Measurements from ENCODE around the gene ELAPOR1. TPM values are rescaled to one million over a fixed set of nuclear protein-coding genes. Genes with fewer than 3 reads are reported as not detected.
A peak's percentile ranks its signal among the peaks of the same experiment; 100 is the strongest.

ELAPOR1 gene
- total RNA-seq, 1 donor from 2014 or later, result 0.70 TPM

DNA sequence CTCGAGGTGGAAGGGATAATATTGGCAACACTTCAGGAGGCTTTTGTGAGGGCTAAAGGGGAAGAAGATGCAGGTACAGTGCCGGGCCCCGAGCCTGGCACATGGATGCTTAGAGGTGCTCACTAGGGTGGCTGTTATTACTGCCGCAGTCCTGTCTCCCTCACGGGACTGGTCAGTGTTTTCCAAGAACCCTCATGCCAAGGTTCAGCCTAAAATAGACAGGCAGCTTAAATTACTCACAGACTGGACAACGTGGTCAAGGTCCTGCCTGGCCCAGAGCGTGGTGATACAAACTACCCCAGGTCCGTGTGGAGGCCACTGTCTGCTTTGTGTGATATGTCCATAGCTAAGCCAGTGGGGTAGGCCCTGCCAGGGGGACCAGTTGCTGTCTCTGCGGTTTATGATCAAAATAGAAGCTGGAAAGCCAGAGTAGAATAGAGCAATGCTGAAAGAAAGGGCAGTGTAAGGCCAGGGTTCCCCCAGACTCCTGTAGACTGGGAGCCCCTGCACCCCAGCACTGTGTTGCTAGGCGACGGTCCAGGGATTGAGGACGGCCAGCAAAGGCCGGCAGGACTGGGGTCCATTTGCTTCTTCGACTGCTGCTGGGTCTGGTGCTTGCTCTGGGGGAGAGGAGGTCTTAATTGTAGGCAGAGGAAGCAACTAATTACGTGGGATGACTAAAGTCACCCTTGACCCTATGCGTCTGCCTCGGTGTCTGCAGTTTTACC is 36.1 kb downstream of the ELAPOR1 start:
- TF ChIP-seq, protein P1, sequence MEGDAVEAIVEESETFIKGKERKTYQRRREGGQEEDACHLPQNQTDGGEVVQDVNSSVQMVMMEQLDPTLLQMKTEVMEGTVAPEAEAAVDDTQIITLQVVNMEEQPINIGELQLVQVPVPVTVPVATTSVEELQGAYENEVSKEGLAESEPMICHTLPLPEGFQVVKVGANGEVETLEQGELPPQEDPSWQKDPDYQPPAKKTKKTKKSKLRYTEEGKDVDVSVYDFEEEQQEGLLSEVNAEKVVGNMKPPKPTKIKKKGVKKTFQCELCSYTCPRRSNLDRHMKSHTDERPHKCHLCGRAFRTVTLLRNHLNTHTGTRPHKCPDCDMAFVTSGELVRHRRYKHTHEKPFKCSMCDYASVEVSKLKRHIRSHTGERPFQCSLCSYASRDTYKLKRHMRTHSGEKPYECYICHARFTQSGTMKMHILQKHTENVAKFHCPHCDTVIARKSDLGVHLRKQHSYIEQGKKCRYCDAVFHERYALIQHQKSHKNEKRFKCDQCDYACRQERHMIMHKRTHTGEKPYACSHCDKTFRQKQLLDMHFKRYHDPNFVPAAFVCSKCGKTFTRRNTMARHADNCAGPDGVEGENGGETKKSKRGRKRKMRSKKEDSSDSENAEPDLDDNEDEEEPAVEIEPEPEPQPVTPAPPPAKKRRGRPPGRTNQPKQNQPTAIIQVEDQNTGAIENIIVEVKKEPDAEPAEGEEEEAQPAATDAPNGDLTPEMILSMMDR (conservative IDR thresholded peaks at IDR 0.05), result no peak
- peak overlapping the region; percentile 69 for H3K27ac Mint-ChIP-seq (ENCODE audit: unreplicated experiment)
- no peak for DNase-seq (ENCODE audit: low read depth, low spot score)
- H3K4me1 Mint-ChIP-seq, result peaks cover 30% of the 10 kb centered on the region
- no peak overlapping the region for H3K4me3 Mint-ChIP-seq
- H3K9me3 Mint-ChIP-seq, result no peaks in the 10 kb centered on the region
- H3K27me3 Mint-ChIP-seq (ENCODE audit: low read depth), result no peaks in the 10 kb centered on the region
- no peaks in the 10 kb centered on the region for H3K36me3 Mint-ChIP-seq (ENCODE audit: low read depth)

DNA sequence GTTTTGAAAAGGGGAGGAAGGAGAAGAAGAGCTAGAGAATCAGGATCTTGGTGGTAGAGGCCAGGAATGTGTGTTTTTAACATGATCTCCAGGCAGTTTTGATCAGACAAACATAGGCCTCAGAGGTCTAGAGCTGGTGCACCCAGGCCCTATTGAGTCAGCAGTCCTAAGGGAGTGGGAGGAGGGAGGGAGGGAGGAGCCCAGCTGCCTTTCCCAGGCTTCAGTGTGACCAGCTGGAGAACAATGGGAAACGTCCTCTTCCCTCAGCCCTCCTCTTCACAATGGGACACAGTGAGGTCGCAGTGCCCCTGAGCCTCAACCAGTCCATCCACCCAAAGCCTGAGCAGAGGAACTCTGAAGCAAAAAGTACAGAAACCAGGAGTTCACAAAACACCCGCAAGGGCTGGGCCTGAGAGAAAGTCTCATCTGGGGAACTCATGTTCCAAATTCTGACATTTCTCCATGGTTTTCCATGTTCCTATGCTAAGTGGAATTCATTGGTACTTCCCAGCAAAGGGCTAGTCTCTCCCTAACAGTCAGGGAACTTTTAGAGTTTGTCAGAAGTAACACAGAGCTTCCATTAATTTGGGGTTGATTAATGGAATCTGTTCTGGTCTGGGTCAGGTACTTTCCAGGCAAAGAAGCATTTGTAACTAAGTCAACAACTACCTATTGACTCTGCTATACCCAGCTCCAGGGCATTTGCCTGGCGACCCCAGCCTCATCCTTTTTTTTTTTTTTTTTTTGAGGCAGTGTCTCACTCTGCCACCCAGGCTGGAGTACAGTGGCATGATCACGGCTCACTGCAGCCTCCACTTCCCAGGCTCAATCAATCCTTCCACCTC is 37.5 kb downstream of the ELAPOR1 start:
- Mint-ChIP-seq H3K36me3 (ENCODE audit: low read depth) (no peaks in the 10 kb centered on the region), H3K9me3 (no peaks in the 10 kb centered on the region), H3K4me1 (peaks cover 31% of the 10 kb centered on the region), H3K4me3 (no peak overlapping the region), H3K27ac (ENCODE audit: unreplicated experiment) (peak overlapping the region; percentile 62), H3K27me3 (ENCODE audit: low read depth) (no peaks in the 10 kb centered on the region)
- DNase-seq (ENCODE audit: low read depth, low spot score), result peak; percentile 16
- TF ChIP-seq, protein P1 (conservative IDR thresholded peaks at IDR 0.05), result no peak

DNA sequence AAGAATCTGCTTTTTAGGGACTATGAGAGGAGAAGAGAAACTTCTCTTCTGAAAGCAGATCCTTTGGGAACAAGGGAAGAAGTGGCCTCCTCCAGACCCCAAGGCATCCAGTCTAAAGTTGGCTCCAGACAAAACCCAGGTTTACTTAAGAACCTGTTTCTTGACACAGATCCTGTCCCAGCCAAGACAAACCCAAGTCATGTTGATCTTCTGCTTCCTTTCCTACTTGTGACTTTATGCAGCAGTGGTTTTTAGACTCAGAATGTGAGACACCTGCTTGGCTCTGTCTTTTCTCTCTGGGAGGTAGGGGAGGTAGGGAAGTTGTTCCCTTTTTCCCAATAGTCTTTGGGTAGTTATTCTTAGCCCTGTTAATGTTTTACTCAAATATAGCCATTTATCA is 38.3 kb downstream of the ELAPOR1 start:
- Mint-ChIP-seq H3K4me3 (no peak overlapping the region), H3K9me3 (no peaks in the 10 kb centered on the region), H3K4me1 (peaks cover 39% of the 10 kb centered on the region), H3K36me3 (ENCODE audit: low read depth) (no peaks in the 10 kb centered on the region), H3K27ac (ENCODE audit: unreplicated experiment) (no peak overlapping the region), H3K27me3 (ENCODE audit: low read depth) (no peaks in the 10 kb centered on the region)
- TF ChIP-seq, protein P1 (conservative IDR thresholded peaks at IDR 0.05), result no peak
- DNase-seq (ENCODE audit: low read depth, low spot score), result no peak

DNA sequence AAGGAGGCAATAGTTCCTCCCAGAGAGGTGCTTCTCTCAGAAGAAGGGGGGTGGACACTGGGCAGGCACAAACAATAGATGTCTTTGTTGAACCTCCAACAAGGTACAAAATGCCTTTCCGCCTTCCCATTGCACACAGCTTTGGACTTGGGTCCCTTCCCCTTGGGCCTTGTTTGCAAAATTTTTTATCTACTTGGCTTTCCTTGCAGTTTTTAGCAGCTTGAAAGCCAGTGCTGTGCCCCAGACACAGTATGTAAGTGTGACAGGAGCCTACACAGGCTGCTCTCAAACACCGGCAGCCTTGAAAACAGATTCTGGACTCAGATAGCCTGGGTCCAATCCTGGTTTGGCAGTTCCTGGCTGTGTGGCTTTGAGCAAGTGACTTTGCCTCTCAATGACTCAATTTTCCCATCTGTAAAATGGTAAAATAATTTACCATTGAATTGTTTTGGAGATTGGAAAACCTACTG is 43.0 kb downstream of the ELAPOR1 start:
- Mint-ChIP-seq H3K27me3 (ENCODE audit: low read depth) (no peaks in the 10 kb centered on the region), H3K9me3 (no peaks in the 10 kb centered on the region), H3K36me3 (ENCODE audit: low read depth) (no peaks in the 10 kb centered on the region), H3K4me3 (no peak overlapping the region), H3K27ac (ENCODE audit: unreplicated experiment) (no peak overlapping the region), H3K4me1 (peaks cover 11% of the 10 kb centered on the region)
- TF ChIP-seq, protein P1 (conservative IDR thresholded peaks at IDR 0.05), result no peak
- DNase-seq (ENCODE audit: low read depth, low spot score), result no peak

DNA sequence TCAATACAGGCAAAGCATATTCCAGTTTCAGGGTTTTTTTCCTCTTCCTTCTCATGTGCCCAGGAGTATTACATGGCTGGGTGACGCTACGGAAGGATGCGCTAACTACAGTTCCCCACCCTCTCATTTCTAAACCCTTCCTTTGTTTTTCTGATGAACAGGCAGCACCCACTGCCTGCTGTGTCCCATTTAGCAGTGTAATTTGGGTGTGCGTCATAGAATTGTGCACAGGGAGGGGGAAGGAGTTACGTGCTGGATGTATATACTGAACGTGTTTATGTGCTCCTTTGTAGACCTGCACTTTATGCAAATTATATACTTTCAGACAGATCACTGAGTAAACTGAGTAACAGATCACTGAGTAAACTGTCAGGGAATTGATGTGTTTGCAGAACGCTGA is 44.5 kb downstream of the ELAPOR1 start:
- H3K27ac Mint-ChIP-seq (ENCODE audit: unreplicated experiment), result no peak overlapping the region
- TF ChIP-seq, protein P1 (conservative IDR thresholded peaks at IDR 0.05), result no peak
- no peak for DNase-seq (ENCODE audit: low read depth, low spot score)
- H3K4me1 Mint-ChIP-seq, result peaks cover 21% of the 10 kb centered on the region
- no peaks in the 10 kb centered on the region for H3K9me3 Mint-ChIP-seq
- H3K27me3 Mint-ChIP-seq (ENCODE audit: low read depth), result no peaks in the 10 kb centered on the region
- H3K4me3 Mint-ChIP-seq, result no peak overlapping the region
- no peaks in the 10 kb centered on the region for H3K36me3 Mint-ChIP-seq (ENCODE audit: low read depth)
